ENCODE measurements around the gene ANKZF1. TPM values are rescaled to one million over a fixed set of nuclear protein-coding genes. Genes with fewer than 3 reads are reported as not detected.
"Not testable (repeated sequence)": the region's sequence is repeated elsewhere in the genome, so short reads cannot be mapped to it uniquely, and the experiment has no call there.

The ANKZF1 gene
- polyA plus RNA-seq (ENCODE audit: low read depth in 6 of 6), result 10 to 100 TPM; 22.4 to 45.5 (median 25.4) TPM

- Mint-ChIP-seq H3K4me3 (peak within 1 kb of the TSS; percentile 89 to 100 (median 98)), H3K27me3 (no peaks in the 10 kb centered on the region), H3K9me3 (no peaks in the 10 kb centered on the region), H3K4me1 (peaks cover 43 to 51% (median 43%) of the 10 kb centered on the region in 3 donors), H3K36me3 (peaks cover 20 to 23% of the 10 kb centered on the region in 2 donors), H3K27ac (peak within 1 kb of the TSS; percentile 90 to 99 (median 98))
- ATAC-seq (ENCODE audit: low read depth in 2 of 2) (peak; percentile 96), DNase-seq (peak; percentile 99)
Observed at GRCh38 chr2:219229305-219230058, at the start of gene ANKZF1, which contains the start of gene ATG9A. Gene ANKZF1 (plus strand): TSS chr2:219229806. CDS start chr2:219230258, 452 bp downstream. Gene ATG9A (minus strand): TSS chr2:219229636. CDS start chr2:219228024, 1,612 bp downstream.

DNA sequence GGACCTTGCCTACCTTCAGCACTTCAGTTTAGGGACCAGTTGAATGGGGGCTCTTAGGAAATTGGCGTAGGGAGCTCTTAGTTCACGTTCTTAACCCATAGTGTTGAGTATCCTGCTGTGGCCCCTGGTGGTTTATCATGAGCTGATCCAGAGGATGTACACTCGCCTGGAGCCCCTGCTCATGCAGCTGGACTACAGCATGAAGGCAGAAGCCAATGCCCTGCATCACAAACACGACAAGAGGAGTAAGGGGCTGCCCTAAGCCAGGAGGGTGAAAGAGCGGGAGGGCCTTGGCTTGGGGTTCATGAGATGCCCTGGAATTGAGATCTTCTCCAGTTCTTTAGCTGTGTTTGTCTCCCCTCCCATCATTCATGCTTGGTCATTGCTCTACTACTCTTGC is 48.6 kb upstream of the ANKZF1 start:
- peak overlapping the region in 3 of 8 donors; percentile 17 to 99 (median 62) for H3K4me3 Mint-ChIP-seq
- ATAC-seq (ENCODE audit: low read depth in 2 of 2), result no peak
- DNase-seq, result no peak
- peaks cover 10 to 15% of the 10 kb centered on the region in 2 donors for H3K36me3 Mint-ChIP-seq
- H3K4me1 Mint-ChIP-seq, result peaks cover 31 to 38% (median 35%) of the 10 kb centered on the region in 3 donors
- H3K9me3 Mint-ChIP-seq, result no peaks in the 10 kb centered on the region
- H3K27ac Mint-ChIP-seq, result peak overlapping the region in 3 of 6 donors; percentile 21 to 83 (median 49)
- no peaks in the 10 kb centered on the region for H3K27me3 Mint-ChIP-seq

GRCh38 chr2:219181531-219181930 is 48.1 kb upstream of the ANKZF1 start:
- H3K27ac Mint-ChIP-seq, result peak overlapping the region in 1 of 6 donors; percentile 85
- no peaks in the 10 kb centered on the region for H3K27me3 Mint-ChIP-seq
- ATAC-seq (ENCODE audit: low read depth in 2 of 2), result no peak
- H3K9me3 Mint-ChIP-seq, result no peaks in the 10 kb centered on the region
- peaks cover 10 to 15% of the 10 kb centered on the region in 2 donors for H3K36me3 Mint-ChIP-seq
- no peak for DNase-seq
- peaks cover 32 to 36% (median 32%) of the 10 kb centered on the region in 3 donors for H3K4me1 Mint-ChIP-seq
- peak overlapping the region in 2 of 8 donors; percentile 5 to 73 for H3K4me3 Mint-ChIP-seq

GRCh38 chr2:219182331-219183150 is 47.1 kb upstream of the ANKZF1 start:
- peaks cover 10 to 15% of the 10 kb centered on the region in 2 donors for H3K36me3 Mint-ChIP-seq
- no peaks in the 10 kb centered on the region for H3K27me3 Mint-ChIP-seq
- peak overlapping the region in 2 of 6 donors; percentile 9 to 71 for H3K27ac Mint-ChIP-seq
- peak overlapping the region in 1 of 8 donors; percentile 12 for H3K4me3 Mint-ChIP-seq
- H3K9me3 Mint-ChIP-seq, result no peaks in the 10 kb centered on the region
- no peak for ATAC-seq (ENCODE audit: low read depth in 2 of 2)
- peaks cover 33 to 40% (median 36%) of the 10 kb centered on the region in 3 donors for H3K4me1 Mint-ChIP-seq
- no peak for DNase-seq

DNA sequence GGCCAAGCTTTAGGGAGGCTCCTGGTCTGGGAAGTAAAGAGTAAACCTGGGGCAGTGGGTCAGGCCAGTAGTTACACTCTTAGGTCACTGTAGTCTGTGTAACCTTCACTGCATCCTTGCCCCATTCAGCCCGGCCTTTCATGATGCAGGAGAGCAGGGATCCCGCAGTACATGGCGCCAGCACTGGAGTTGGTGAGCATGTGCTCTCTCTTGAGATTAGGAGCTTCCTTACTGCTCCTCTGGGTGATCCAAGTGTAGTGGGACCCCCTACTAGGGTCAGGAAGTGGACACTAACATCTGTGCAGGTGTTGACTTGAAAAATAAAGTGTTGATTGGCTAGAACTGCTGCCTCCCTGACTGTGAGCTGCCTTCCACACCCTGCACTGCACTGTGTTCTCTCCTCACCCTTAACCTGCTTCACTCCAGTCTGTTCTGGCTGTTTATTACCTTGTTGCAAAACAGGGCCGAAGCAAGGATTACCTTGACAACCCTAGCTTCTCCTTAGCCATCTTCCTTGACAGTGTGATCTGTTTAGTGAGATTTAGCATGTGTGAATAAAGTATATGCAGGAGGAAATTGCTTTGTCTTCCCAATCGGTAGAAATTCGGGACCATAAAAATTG is 46.3 kb upstream of the ANKZF1 start:
- Mint-ChIP-seq H3K4me3 (peak overlapping the region in 1 of 8 donors; percentile 12), H3K27ac (peak overlapping the region in 3 of 6 donors; percentile 9 to 71 (median 32)), H3K4me1 (peaks cover 31 to 38% (median 32%) of the 10 kb centered on the region in 3 donors), H3K36me3 (peaks cover 10 to 15% of the 10 kb centered on the region in 2 donors), H3K9me3 (no peaks in the 10 kb centered on the region), H3K27me3 (no peaks in the 10 kb centered on the region)
- ATAC-seq (ENCODE audit: low read depth in 2 of 2) (no peak), DNase-seq (no peak)

- H3K36me3 Mint-ChIP-seq, result peaks cover 10 to 15% of the 10 kb centered on the region in 2 donors
Observed at GRCh38 chr2:219184121-219184520, 45.5 kb upstream of the ANKZF1 start.

GRCh38 chr2:219186754-219187456 is 42.7 kb upstream of the ANKZF1 start:
- H3K36me3 Mint-ChIP-seq, result peaks cover 0 to 5% of the 10 kb centered on the region in 2 donors
- peak overlapping the region in 1 of 8 donors; percentile 53 for H3K4me3 Mint-ChIP-seq
- ATAC-seq (ENCODE audit: low read depth in 2 of 2) (peak; percentile 58 to 79), DNase-seq (no peak)
- no peaks in the 10 kb centered on the region for H3K9me3 Mint-ChIP-seq
- peaks cover 11 to 21% (median 13%) of the 10 kb centered on the region in 3 donors for H3K4me1 Mint-ChIP-seq
- H3K27me3 Mint-ChIP-seq, result no peaks in the 10 kb centered on the region
- H3K27ac Mint-ChIP-seq, result peak overlapping the region; percentile 18 to 91 (median 56)

More at GRCh38 chr2:219184121-219184520, 45.5 kb upstream of the ANKZF1 start:
- no peak for DNase-seq
- peaks cover 26 to 32% (median 26%) of the 10 kb centered on the region in 3 donors for H3K4me1 Mint-ChIP-seq
- no peaks in the 10 kb centered on the region for H3K9me3 Mint-ChIP-seq
- H3K4me3 Mint-ChIP-seq, result peak overlapping the region in 1 of 8 donors; percentile 33
- ATAC-seq (ENCODE audit: low read depth in 2 of 2), result no peak
- peak overlapping the region in 4 of 6 donors; percentile 5 to 79 (median 42) for H3K27ac Mint-ChIP-seq
- no peaks in the 10 kb centered on the region for H3K27me3 Mint-ChIP-seq

GRCh38 chr2:219197388-219197787 is 32.2 kb upstream of the ANKZF1 start:
- H3K36me3 Mint-ChIP-seq, result no peaks in the 10 kb centered on the region
- ATAC-seq (ENCODE audit: low read depth in 2 of 2), result no peak
- no peak overlapping the region for H3K27ac Mint-ChIP-seq
- H3K9me3 Mint-ChIP-seq, result no peaks in the 10 kb centered on the region
- H3K4me3 Mint-ChIP-seq, result no peak overlapping the region
- peaks cover 5 to 19% (median 17%) of the 10 kb centered on the region in 3 donors for H3K27me3 Mint-ChIP-seq
- peaks cover 0 to 3% (median 0%) of the 10 kb centered on the region in 3 donors for H3K4me1 Mint-ChIP-seq
- no peak for DNase-seq

DNA sequence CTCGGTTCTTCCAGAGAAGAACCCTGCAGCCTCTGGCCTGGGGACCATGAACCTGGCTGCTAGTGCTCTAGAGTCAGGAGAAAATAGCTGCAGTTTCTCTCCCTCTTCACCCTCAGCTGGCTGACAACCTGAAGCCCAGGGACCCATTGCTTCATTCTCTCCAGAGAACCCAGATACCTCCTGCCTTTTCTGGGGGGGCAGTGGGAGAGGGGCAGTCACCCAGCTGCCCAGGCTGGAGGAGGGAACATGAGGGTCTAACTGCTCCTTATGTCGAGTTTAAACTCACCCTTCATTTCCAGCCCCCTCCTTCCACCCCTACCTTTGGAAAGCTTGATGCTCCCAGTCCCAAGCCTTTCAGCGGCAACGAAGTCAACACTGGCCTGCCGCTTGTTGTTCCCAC is 30.6 kb upstream of the ANKZF1 start:
- Mint-ChIP-seq H3K9me3 (no peaks in the 10 kb centered on the region), H3K4me1 (peaks cover 0 to 3% (median 0%) of the 10 kb centered on the region in 3 donors), H3K36me3 (no peaks in the 10 kb centered on the region), H3K4me3 (no peak overlapping the region), H3K27ac (no peak overlapping the region), H3K27me3 (peaks cover 5 to 19% (median 17%) of the 10 kb centered on the region in 3 donors)
- no peak for ATAC-seq (ENCODE audit: low read depth in 2 of 2)
- no peak for DNase-seq

DNA sequence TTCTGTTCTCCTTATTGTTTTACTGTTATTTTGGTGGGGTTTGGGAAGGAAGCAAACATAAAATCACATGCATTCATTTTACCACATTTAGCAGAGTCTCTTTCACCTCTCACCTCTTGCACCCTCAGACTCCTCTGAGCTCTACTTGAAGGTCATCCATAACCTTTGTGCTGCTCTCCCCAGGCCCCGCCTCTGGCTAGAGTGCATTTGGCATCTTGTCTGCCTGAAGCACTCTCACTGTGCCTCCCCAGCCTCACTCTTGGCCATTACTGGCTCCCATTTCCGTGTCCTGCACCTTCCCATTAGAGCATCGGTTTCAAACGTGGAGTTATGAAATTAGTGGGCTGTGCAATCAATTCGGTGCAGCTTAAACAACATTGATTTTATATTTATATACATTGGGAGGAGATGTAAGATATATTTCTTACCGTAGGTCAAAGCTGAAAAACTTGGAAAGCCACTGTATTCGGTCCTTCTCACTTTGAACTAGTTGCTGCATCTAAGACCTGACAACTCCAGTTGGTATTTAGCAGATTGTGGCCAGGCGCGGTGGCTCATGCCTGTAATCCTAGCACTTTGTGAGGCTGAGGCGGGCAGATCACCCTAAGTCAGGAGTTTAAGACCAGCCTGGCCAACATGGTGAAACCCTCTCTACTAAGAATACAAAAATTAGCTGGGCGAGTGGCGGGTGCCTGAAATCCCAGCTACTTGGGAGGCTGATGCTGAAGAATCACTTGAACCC is 30.0 kb upstream of the ANKZF1 start:
- no peak for DNase-seq

DNA sequence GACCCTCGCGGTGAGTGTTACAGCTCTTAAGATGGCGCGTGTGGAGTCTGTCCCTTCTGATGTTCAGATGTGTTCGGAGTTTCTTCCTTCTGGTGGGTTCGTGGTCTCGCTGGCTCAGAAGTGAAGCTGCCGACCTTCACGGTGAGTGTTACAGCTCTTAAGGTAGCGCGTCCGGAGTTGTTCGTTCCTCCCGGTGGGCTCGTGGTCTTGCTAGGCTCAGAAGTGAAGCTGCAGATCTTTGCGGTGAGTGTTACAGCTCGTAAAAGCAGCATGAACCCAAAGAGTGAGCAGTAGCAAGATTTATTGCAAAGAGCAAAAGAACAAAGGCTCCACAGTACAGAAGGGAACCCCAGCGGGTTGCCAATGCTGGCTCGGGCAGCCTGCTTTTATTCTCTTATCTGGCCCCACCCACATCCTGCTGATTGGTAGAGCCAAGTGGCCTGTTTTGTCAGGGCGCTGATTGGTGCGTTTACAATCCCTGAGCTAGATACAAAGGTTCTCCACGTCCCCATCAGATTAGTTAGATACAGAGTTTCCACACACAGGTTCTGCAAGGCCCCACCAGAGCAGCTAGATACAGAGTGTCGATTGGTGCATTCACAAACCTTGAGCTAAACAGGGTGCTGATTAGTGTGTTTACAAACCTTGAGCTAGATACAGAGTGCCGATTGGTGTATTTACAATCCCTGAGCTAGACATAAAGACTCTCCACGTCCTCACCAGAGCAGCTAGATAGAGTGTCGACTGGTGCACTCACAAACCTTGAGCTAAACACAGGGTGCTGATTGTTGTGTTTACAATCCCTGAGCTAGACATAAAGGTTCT is 28.9 kb upstream of the ANKZF1 start:
- H3K27ac Mint-ChIP-seq, result peak overlapping the region in 2 of 6 donors; percentile 11 to 38
- peak overlapping the region in 2 of 8 donors; percentile 29 to 53 for H3K4me3 Mint-ChIP-seq
- not testable (repeated sequence) for H3K4me1 Mint-ChIP-seq; DNase-seq; ATAC-seq (ENCODE audit: low read depth in 2 of 2); H3K36me3 Mint-ChIP-seq; H3K9me3 Mint-ChIP-seq
- H3K27me3 Mint-ChIP-seq, result peaks cover 5 to 19% (median 17%) of the 10 kb centered on the region in 3 donors

More for the DNA sequence above, 30.0 kb upstream of the ANKZF1 start:
- Mint-ChIP-seq H3K27ac (no peak overlapping the region), H3K4me3 (no peak overlapping the region), H3K4me1 (peaks cover 0 to 3% (median 0%) of the 10 kb centered on the region in 3 donors), H3K36me3 (no peaks in the 10 kb centered on the region), H3K9me3 (no peaks in the 10 kb centered on the region), H3K27me3 (peaks cover 5 to 19% (median 17%) of the 10 kb centered on the region in 3 donors)
- no peak for ATAC-seq (ENCODE audit: low read depth in 2 of 2)
